Measurements from ENCODE around the gene REN. TPM values are rescaled to one million over a fixed set of nuclear protein-coding genes. Genes with fewer than 3 reads are reported as not detected.

REN gene
- total RNA-seq, 1 donor from 2014 or later = not detected

DNA sequence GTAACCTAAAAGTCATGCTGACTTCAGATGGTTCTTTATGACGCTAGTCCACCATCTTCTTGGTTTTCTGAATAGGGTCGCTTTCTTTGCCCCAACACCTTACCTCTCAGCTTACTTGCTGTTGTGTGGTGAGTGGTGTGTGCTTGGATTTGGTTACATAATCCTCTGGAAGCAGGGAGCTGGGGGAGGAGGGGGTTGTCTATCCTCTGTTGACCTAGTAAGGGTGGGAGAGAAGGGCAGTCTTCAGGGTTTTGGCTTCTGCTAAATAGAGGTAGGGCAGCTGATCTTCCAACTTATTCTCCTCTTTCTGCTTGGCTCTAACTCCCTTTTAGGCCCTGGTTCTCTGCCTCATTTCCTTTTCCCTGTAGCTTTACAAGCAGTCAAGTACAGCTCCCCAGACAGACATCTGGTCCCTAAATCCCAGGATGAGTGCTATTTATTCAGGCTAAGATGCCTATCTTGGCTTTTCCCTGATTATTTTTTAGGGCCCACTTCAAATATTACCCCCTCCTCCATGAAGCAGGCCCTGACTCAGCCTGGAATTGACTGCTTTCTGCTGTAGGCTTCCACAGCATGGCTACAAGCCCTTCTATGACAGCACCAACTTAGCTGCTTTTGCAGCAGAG lies 6.4 kb upstream of the REN start:
- Mint-ChIP-seq H3K9me3 (peaks cover 20% of the 10 kb centered on the region), H3K4me1 (no peaks in the 10 kb centered on the region), H3K4me3 (no peak overlapping the region), H3K27ac (no peak overlapping the region), H3K36me3 (ENCODE audit: low read depth) (peaks cover 5% of the 10 kb centered on the region), H3K27me3 (peaks cover 4% of the 10 kb centered on the region)
- DNase-seq = no peak
- ChIA-PET POLR2A (no interaction called here), CTCF (interaction anchor here (2.3 kb wide), 1 partner anchor 10 kb away, joined by 9 read pairs; no protein-coding TSS in a partner anchor)
- no peak for ATAC-seq (ENCODE audit: low read depth)
- TF ChIP-seq, protein P1, sequence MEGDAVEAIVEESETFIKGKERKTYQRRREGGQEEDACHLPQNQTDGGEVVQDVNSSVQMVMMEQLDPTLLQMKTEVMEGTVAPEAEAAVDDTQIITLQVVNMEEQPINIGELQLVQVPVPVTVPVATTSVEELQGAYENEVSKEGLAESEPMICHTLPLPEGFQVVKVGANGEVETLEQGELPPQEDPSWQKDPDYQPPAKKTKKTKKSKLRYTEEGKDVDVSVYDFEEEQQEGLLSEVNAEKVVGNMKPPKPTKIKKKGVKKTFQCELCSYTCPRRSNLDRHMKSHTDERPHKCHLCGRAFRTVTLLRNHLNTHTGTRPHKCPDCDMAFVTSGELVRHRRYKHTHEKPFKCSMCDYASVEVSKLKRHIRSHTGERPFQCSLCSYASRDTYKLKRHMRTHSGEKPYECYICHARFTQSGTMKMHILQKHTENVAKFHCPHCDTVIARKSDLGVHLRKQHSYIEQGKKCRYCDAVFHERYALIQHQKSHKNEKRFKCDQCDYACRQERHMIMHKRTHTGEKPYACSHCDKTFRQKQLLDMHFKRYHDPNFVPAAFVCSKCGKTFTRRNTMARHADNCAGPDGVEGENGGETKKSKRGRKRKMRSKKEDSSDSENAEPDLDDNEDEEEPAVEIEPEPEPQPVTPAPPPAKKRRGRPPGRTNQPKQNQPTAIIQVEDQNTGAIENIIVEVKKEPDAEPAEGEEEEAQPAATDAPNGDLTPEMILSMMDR (IDR thresholded peaks at IDR 0.05) = no peak
- intact Hi-C loops (cut with micrococcal nuclease) = no loop called here

DNA sequence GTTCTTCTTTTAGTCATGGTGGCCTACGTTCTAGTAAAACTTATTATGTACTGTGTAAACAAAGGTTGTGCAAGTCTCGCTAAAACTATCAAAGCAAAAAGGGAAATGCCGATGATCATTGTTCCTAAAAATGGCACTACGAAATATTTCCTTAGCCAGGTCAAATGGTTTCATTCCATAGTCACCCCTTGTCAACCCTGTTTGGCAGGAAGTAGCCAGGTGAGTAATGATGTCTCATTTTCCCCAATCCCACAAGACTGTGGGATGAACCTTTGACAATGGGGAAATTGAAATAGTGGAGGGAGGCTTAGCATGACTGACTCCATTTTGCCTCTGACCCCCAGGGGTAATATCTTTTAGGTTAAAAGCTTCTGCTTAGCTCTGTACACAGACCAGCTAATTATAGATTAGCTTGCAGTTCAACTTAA lies 5.6 kb upstream of the REN start:
- peaks cover 6% of the 10 kb centered on the region for H3K27me3 Mint-ChIP-seq
- POLR2A ChIA-PET = no interaction called here

DNA sequence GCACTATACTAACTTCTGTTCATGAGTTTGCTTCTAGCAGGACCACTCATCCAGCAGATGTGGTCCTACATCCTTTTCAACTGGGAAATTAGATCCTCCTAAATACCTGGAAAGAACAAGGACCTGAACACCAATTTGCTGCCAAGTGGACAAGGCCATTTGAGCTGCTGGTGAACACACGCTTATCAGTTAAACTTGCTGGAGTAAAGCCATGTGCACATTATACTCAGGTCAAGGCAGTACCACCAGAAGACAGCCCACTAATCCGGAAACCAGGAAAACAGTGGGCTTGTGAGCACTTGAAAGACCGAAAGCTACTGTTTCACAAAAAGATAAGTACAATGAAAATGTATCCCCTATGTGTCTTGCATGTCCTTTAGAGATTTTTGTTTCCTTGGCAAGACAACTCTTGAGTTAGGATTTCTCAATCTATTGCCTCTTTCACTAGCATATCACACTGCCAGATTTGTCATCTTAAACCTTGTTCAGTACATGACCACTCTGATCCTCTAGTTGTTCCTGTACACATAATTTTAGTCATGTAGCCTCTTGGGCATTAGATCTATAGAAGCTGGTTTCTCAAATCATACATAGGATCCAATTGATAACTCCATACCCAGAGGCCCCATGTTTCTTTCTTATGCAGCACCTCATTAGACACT lies 4.5 kb upstream of the REN start:
- Mint-ChIP-seq H3K36me3 (ENCODE audit: low read depth) (peaks cover 5% of the 10 kb centered on the region), H3K4me3 (no peak overlapping the region), H3K27me3 (peaks cover 6% of the 10 kb centered on the region), H3K9me3 (peaks cover 23% of the 10 kb centered on the region), H3K27ac (no peak overlapping the region), H3K4me1 (no peaks in the 10 kb centered on the region)
- ChIA-PET CTCF (no interaction called here), POLR2A (no interaction called here)
- DNase-seq (no peak), ATAC-seq (ENCODE audit: low read depth) (no peak)
- intact Hi-C loops (cut with micrococcal nuclease) = no loop called here
- TF ChIP-seq, protein P1 (IDR thresholded peaks at IDR 0.05) = no peak

More for the DNA sequence above, 5.6 kb upstream of the REN start:
- Mint-ChIP-seq H3K4me3 (no peak overlapping the region), H3K4me1 (no peaks in the 10 kb centered on the region), H3K27ac (no peak overlapping the region), H3K9me3 (peaks cover 23% of the 10 kb centered on the region), H3K36me3 (ENCODE audit: low read depth) (peaks cover 5% of the 10 kb centered on the region)
- CTCF ChIA-PET = interaction anchor here (2.3 kb wide), 1 partner anchor 9 kb away, joined by 9 read pairs; no protein-coding TSS in a partner anchor
- DNase-seq (no peak), ATAC-seq (ENCODE audit: low read depth) (no peak)
- TF ChIP-seq, protein P1 (IDR thresholded peaks at IDR 0.05) = no peak
- intact Hi-C loops (cut with micrococcal nuclease) = no loop called here

DNA sequence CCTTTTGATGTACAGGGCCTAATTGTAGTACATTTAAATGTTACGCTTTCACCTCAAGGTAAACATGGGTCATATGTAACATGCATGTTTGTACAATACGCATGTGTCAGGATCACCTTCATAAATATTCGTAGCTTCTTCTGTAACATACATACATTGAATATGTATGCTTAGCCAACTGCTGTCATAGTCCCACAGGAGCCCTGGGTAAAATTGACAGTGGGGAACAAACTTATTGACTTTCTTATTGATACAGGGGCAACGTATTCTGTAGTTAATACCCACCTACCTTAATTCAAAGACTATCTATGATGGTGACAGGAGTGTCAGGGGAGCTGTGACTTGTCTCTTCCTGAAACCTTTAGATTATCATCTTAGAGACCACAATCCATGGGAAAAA lies 3.7 kb upstream of the REN start:
- no peak for DNase-seq
- no peak for ATAC-seq (ENCODE audit: low read depth)
- intact Hi-C loops (cut with micrococcal nuclease) = no loop called here
- Mint-ChIP-seq H3K9me3 (peaks cover 23% of the 10 kb centered on the region), H3K27ac (no peak overlapping the region), H3K36me3 (ENCODE audit: low read depth) (peaks cover 5% of the 10 kb centered on the region), H3K27me3 (peaks cover 6% of the 10 kb centered on the region), H3K4me1 (no peaks in the 10 kb centered on the region), H3K4me3 (no peak overlapping the region)
- ChIA-PET CTCF (no interaction called here), POLR2A (no interaction called here)
- TF ChIP-seq, protein P1 (IDR thresholded peaks at IDR 0.05) = no peak

DNA sequence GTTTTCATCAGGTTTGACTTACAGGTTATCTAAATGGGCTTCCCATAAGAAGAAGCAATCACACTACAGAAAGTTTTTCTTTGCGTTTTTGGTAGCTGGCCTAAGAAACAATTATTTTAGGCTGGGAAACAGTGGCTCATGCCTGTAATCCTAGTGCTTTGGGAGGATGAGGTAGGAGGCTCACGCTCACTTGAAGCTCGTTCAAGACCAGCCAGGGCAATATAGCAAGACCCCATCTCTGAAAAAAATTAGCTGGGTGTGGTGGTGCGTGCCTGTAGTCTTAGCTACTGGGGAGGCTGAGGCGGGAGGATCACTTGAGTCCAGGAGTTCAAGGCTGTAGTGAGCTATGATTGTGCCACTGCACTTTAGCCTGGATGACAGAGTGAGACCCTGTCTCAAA lies 1.6 kb upstream of the REN start:
- ATAC-seq (ENCODE audit: low read depth) = no peak
- Mint-ChIP-seq H3K27me3 (peaks cover 2% of the 10 kb centered on the region), H3K9me3 (peaks cover 20% of the 10 kb centered on the region), H3K4me3 (no peak overlapping the region), H3K4me1 (no peaks in the 10 kb centered on the region), H3K36me3 (ENCODE audit: low read depth) (peaks cover 5% of the 10 kb centered on the region), H3K27ac (no peak overlapping the region)
- intact Hi-C loops (cut with micrococcal nuclease) = no loop called here
- CTCF ChIA-PET = interaction anchor here (0.6 to 1.2 kb wide), 2 partner anchors 8 to 39 kb away, joined by 3 read pairs; no protein-coding TSS in a partner anchor
- no peak for DNase-seq
- TF ChIP-seq, protein P1 (IDR thresholded peaks at IDR 0.05) = no peak
- POLR2A ChIA-PET = no interaction called here
